K562 (cell line): ENCODE measurements around the gene DOCK4. TPM values are rescaled to one million over a fixed set of nuclear protein-coding genes. Genes with fewer than 3 reads are reported as not detected.

Experiments used
- ATAC-seq: fragments of 200-7000 bp; cut with Tn5 transposase; 3 replicates; pipeline ENCODE4 v1.9.1; 2020; ENCODE audit warnings: moderate library complexity
- BruUV-seq: library from RNA; stranded (reverse); fragments of 400-500 nt; replicated peaks from 2 replicates; lab custom pipeline; 2021; lab: Mats Ljungman, UMichigan
- CTCF ChIA-PET: fragments of 300-600 bp; formaldehyde crosslinking; extraction: SDS; loops from one replicate; lab custom pipeline; 2021; ENCODE audit warnings: low intra/inter-chr PET ratio; lab: Yijun Ruan, JAX
- POLR2A ChIA-PET: fragments of 300-600, 350-650 bp; sonication (Branson Sonifier 250); formaldehyde crosslinking; extraction: SDS; loops from one replicate; lab custom pipeline; 2021; ENCODE audit warnings: antibody characterized with exemption, inconsistent platforms; lab: Yijun Ruan, JAX
- DNase-seq, 4 experiments: peaks; one replicate each; pipeline versions ENCODE4 v3.0.0 to v3.0.0-alpha.2; 2011 to 2018; ENCODE audit warnings: low spot score in 3 of 4, mixed read lengths in 3 of 4; ENCODE audit errors: extremely low read depth in 1 of 4
- FAIRE-seq: peaks from 2 replicates; lab custom pipeline; 2011; peaks lifted over from hg19 to GRCh38; lab: Jason Lieb, UNC
- H2AFZ ChIP-seq: 2 replicates; pipeline ENCODE4 v1.6.0; 2011; ENCODE audit warnings: low read depth, low read length, control low read depth, inconsistent platforms
- H3K27ac ChIP-seq: fragments of 200-600 bp; 3 replicates; pipeline ENCODE4 v1.8.0; 2011; ENCODE audit warnings: low read depth, mild to moderate bottlenecking, control low read depth, inconsistent platforms, low read length, moderate library complexity, mixed read lengths; ENCODE audit errors: extremely low read depth
- H3K27me3 ChIP-seq, 2 experiments: fragments of 300-600 bp in 1 of 2; 2 replicates in 1 of 2; 3 replicates in 1 of 2; pipeline versions ENCODE4 v1.6.0 to v1.8.0; 2011; ENCODE audit warnings: inconsistent platforms in 2 of 2, low read length in 2 of 2, mild to moderate bottlenecking in 1 of 2, mixed read lengths in 1 of 2, moderate library complexity in 1 of 2; ENCODE audit not compliant: control insufficient read depth in 2 of 2, insufficient read depth in 2 of 2
- H3K36me3 ChIP-seq: fragments of 300-600 bp; 3 replicates; pipeline ENCODE4 v1.8.0; 2011; ENCODE audit warnings: mild to moderate bottlenecking, low read length, inconsistent platforms; ENCODE audit not compliant: control insufficient read depth, insufficient read depth
- H3K4me1 ChIP-seq, 2 experiments: fragments of 200-600 bp in 1 of 2; replicated peaks in 1 of 2; 2 replicates in 1 of 2; 3 replicates in 1 of 2; pipeline versions ENCODE4 v1.5.1 to v1.8.0; 2011; ENCODE audit warnings: inconsistent platforms in 2 of 2, low read length in 2 of 2, mild to moderate bottlenecking in 1 of 2, mixed read lengths in 1 of 2, moderate library complexity in 1 of 2; ENCODE audit not compliant: control insufficient read depth in 2 of 2, insufficient read depth in 2 of 2
- H3K4me2 ChIP-seq: 2 replicates; pipeline ENCODE4 v1.6.1; 2011; ENCODE audit warnings: low read length, control low read depth, inconsistent platforms, mixed read lengths; ENCODE audit not compliant: insufficient read depth
- H3K4me3 ChIP-seq: fragments of 200-600 bp; sonication (generic), shearing (Covaris generic); 2 replicates; pipeline ENCODE4 v1.5.1; 2016; ENCODE audit warnings: control low read depth, inconsistent platforms
- H3K79me2 ChIP-seq: fragments of 200-600 bp; 3 replicates; pipeline ENCODE4 v1.8.0; 2011; ENCODE audit warnings: low read length, inconsistent platforms; ENCODE audit not compliant: control insufficient read depth, insufficient read depth
- H3K9ac ChIP-seq, 2 experiments: 2 replicates each; pipeline versions ENCODE4 v1.6.0 to v1.6.1; 2011; ENCODE audit warnings: low read depth in 2 of 2, low read length in 2 of 2, control low read depth in 1 of 2, inconsistent platforms in 1 of 2, mild to moderate bottlenecking in 1 of 2, mixed read lengths in 1 of 2; ENCODE audit not compliant: insufficient read depth in 1 of 2
- H3K9me1 ChIP-seq: one replicate; pipeline ENCODE4 v1.6.0; 2011; ENCODE audit warnings: inconsistent platforms, mild to moderate bottlenecking, low read length, moderate library complexity; ENCODE audit not compliant: control insufficient read depth, insufficient read depth
- H3K9me3 ChIP-seq: replicated peaks from 2 replicates; pipeline ENCODE4 v1.5.1; 2011; ENCODE audit warnings: low read depth, low read length, inconsistent platforms; ENCODE audit not compliant: control insufficient read depth, insufficient read depth
- H4K20me1 ChIP-seq: replicated peaks from 2 replicates; pipeline ENCODE4 v1.6.1; 2011; ENCODE audit warnings: low read length, inconsistent platforms, mixed read lengths; ENCODE audit not compliant: control insufficient read depth, insufficient read depth
- CBFB ChIP-seq: sonication (generic); formaldehyde crosslinking; IDR thresholded peaks from 2 replicates; pipeline ENCODE4 v1.4.0; 2020; ENCODE audit warnings: mild to moderate bottlenecking, missing genetic modification reagents
- CBX2 ChIP-seq: fragments of 200-600 bp; sonication (generic); IDR thresholded peaks from one replicate; pipeline ENCODE4 v1.6.1; 2012; ENCODE audit warnings: mild to moderate bottlenecking, low read length, inconsistent platforms; ENCODE audit not compliant: insufficient read depth, poor library complexity, severe bottlenecking
- HOMEZ ChIP-seq: fragments of 250-450 bp; sonication (Bioruptor Pico); IDR thresholded peaks from 2 replicates; pipeline ENCODE4 v1.4.0; 2020; ENCODE audit warnings: mild to moderate bottlenecking, moderate library complexity
- JUN ChIP-seq, 2 experiments: sonication (generic) in 1 of 2; formaldehyde crosslinking in 1 of 2; IDR thresholded peaks; 2 replicates each; pipeline versions ENCODE4 v1.6.1 to v1.8.0; 2012 to 2022; ENCODE audit warnings: borderline replicate concordance in 2 of 2, mild to moderate bottlenecking in 2 of 2, improper control_type of control experiment in 1 of 2, low read depth in 1 of 2, low read length in 1 of 2, missing genetic modification reagents in 1 of 2
- LARP7 ChIP-seq: fragments of 450-650 bp; IDR thresholded peaks from 2 replicates; pipeline ENCODE4 v1.6.1; 2016
- MITF ChIP-seq: IDR thresholded peaks from 2 replicates; pipeline ENCODE4 v1.6.1; 2014; ENCODE audit warnings: antibody characterized with exemption
- POLR2G ChIP-seq: fragments of 200-400 bp; formaldehyde crosslinking; IDR thresholded peaks from 2 replicates; pipeline ENCODE4 v1.6.1; 2017; ENCODE audit warnings: low read depth, mild to moderate bottlenecking, antibody characterized with exemption, low read length, moderate library complexity
- RB1 ChIP-seq: fragments of 450-650 bp; IDR thresholded peaks from 2 replicates; pipeline ENCODE4 v1.6.1; 2017; ENCODE audit warnings: low read depth, mild to moderate bottlenecking
- USF2 ChIP-seq: sonication (generic); formaldehyde crosslinking; IDR thresholded peaks from 2 replicates; pipeline ENCODE4 v1.5.0; 2020; ENCODE audit warnings: missing genetic modification reagents
- ZNF551 ChIP-seq: fragments of 250-450 bp; sonication (Bioruptor Pico); IDR thresholded peaks from 2 replicates; pipeline ENCODE4 v1.5.0; 2021; ENCODE audit warnings: mild to moderate bottlenecking, moderate library complexity
- WGBS: fragments of 100-300 bp; shearing (Covaris generic); methylation state at CpG from one replicate; pipeline ENCODE4 v1.1.6; 2016; ENCODE audit warnings: low coverage, mixed read lengths; ENCODE audit not compliant: insufficient coverage; ENCODE audit errors: missing lambda C conversion rate; 5-methylcytosine and 5-hydroxymethylcytosine counted together
- in situ Hi-C: fragments of 300-500 bp; cut with MboI; formaldehyde crosslinking; loops from 4 replicates; pipeline ENCODE4 v1.15.0; 2018; ENCODE audit warnings: inconsistent platforms, mixed read lengths
- intact Hi-C: fragments of 100-400 bp; cut with micrococcal nuclease; formaldehyde crosslinking; loops from 2 replicates; pipeline ENCODE4 v1.14.2; 2022
- polyA plus RNA-seq, 8 experiments: library from polyadenylated mRNA; depleted of rRNA in 4 of 8; stranded (reverse) in 5 of 8; unstranded in 3 of 8; fragments of >200 nt; fragmentation: Nextera tagmentation in 2 of 8; fragmentation: Illumina TruSeq in 1 of 8; extraction: Ambion mirVana in 2 of 8; extraction: Trizol in 1 of 8; gene quantifications; 2 replicates each; pipeline versions ENCODE4 v1.2.1 to v1.2.3, GENCODE V29; 2011 to 2014; ENCODE audit warnings: inconsistent platforms in 1 of 8, missing spikeins in 1 of 8
- total RNA-seq, 7 experiments: library from RNA; depleted of rRNA in 6 of 7; stranded (reverse); fragments of >200 nt in 6 of 7; fragmentation: Illumina TruSeq in 2 of 7; extraction: Trizol in 2 of 7; gene quantifications; 2 replicates each; pipeline versions ENCODE4 v1.2.1 to v1.2.3, GENCODE V29; 2011 to 2021; ENCODE audit warnings: low replicate concordance in 1 of 7
- TF ChIP-seq, protein P1 (sequence below): sonication (generic); formaldehyde crosslinking; IDR thresholded peaks from 2 replicates; pipeline ENCODE4 v1.8.1; 2023; ENCODE audit warnings: mild to moderate bottlenecking, missing genetic modification reagents

Gene DOCK4
- total and polyA plus RNA-seq, 9 of the 15 experiments (the other 6 are each of a cell fraction or from before 2014, with no cell fraction given) = 0.42 to 5.7 (median 2.3) TPM

DNA sequence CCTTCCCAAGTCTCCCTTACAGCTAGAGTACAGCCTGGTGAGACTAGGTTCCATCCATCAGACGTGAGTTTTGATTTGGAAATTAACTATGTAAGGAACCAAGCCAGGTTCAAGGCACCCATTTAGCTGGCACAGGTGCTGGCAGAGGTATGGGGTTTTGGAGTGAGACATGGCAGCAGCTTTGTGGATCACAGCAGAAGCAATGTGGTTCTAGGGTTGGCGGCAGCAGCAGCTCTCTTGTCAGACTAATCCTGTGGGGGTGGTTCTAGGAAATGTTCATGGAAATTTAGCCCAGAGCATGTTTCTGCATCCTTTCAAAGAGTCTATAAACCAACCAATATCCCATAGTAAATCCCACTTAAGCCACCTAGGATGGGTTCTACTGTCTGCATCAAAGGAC lies 142.2 kb downstream of the DOCK4 start (continued):
- TF ChIP-seq, protein P1, sequence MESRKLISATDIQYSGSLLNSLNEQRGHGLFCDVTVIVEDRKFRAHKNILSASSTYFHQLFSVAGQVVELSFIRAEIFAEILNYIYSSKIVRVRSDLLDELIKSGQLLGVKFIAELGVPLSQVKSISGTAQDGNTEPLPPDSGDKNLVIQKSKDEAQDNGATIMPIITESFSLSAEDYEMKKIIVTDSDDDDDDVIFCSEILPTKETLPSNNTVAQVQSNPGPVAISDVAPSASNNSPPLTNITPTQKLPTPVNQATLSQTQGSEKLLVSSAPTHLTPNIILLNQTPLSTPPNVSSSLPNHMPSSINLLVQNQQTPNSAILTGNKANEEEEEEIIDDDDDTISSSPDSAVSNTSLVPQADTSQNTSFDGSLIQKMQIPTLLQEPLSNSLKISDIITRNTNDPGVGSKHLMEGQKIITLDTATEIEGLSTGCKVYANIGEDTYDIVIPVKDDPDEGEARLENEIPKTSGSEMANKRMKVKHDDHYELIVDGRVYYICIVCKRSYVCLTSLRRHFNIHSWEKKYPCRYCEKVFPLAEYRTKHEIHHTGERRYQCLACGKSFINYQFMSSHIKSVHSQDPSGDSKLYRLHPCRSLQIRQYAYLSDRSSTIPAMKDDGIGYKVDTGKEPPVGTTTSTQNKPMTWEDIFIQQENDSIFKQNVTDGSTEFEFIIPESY (CRISPR knock-in tag) = no peak
- TF ChIP-seq MITF = no peak
- TF ChIP-seq ZNF551 (CRISPR knock-in tag) = no peak
- no peak for TF ChIP-seq CBX2
- TF ChIP-seq JUN (IDR thresholded peaks at IDR 0.05; ENCODE audit: borderline replicate concordance, low read depth, low read length) = no peak
- no peak for TF ChIP-seq JUN (CRISPR knock-in tag; IDR thresholded peaks at IDR 0.05; ENCODE audit: borderline replicate concordance)
- no peak for TF ChIP-seq POLR2G
- TF ChIP-seq CBFB (CRISPR knock-in tag) = no peak

GRCh38 chr7:112061051-112061450 lies 145.1 kb downstream of the DOCK4 start:
- Histone ChIP-seq H3K36me3 (no peaks in the 10 kb centered on the region), H3K9me3 (no peaks in the 10 kb centered on the region), H2AFZ (no peak overlapping the region), H3K4me2 (no peak overlapping the region), H3K4me1 (no peaks in the 10 kb centered on the region), H3K27ac (no peak overlapping the region), H4K20me1 (no peaks in the 10 kb centered on the region), H3K27me3 (peaks cover 0 to 5% of the 10 kb centered on the region in 2 experiments; a peak in 2 of 5 replicates), H3K79me2 (no peaks in the 10 kb centered on the region), H3K4me3 (no peak overlapping the region), H3K9me1 (no peaks in the 10 kb centered on the region), H3K9ac (no peak overlapping the region)
- DNase-seq = no peak
- CTCF ChIA-PET = no interaction called here
- ATAC-seq = no peak
- in situ Hi-C loops (no loop called here), intact Hi-C loops (no loop called here)
- FAIRE-seq = no peak
- POLR2A ChIA-PET = no interaction called here
- WGBS = 0% methylated on average over 3 of the region's 3 CpGs
- BruUV-seq = no TSS peak
- TF ChIP-seq USF2 (CRISPR knock-in tag) (no peak), HOMEZ (no peak), RB1 (no peak), CBX2 (no peak), LARP7 (no peak)
